ENCODE measurements around the gene LNX1. TPM values are rescaled to one million over a fixed set of nuclear protein-coding genes. Genes with fewer than 3 reads are reported as not detected.

Gene LNX1
- total RNA-seq, 4 donors from 2014 or later, result 4.8 to 12.6 (median 6.6) TPM

GRCh38 chr4:53592122-53592521 is 836 bp upstream of the LNX1 start:
- 71 to 73% methylated on average over 8 of the region's 8 CpGs for WGBS, 2 donors
- Histone ChIP-seq H3K4me3 (no peak overlapping the region), H3K36me3 (no peaks in the 10 kb centered on the region), H3K27ac (no peak overlapping the region), H3K9me3 (no peaks in the 10 kb centered on the region), H3K4me1 (peaks cover 0 to 8% (median 0%) of the 10 kb centered on the region in 4 donors), H3K27me3 (no peaks in the 10 kb centered on the region)
- DNase-seq (ENCODE audit: low spot score in 2 of 2), result no peak
- TF ChIP-seq CTCF (IDR thresholded peaks at IDR 0.05) (no peak), EP300 (IDR thresholded peaks at IDR 0.05) (no peak), POLR2A (IDR thresholded peaks at IDR 0.05) (no peak)

GRCh38 chr4:53590187-53590586 is 1.1 kb downstream of the LNX1 start:
- Histone ChIP-seq H3K4me3 (no peak overlapping the region), H3K27ac (no peak overlapping the region), H3K27me3 (no peaks in the 10 kb centered on the region), H3K9me3 (no peaks in the 10 kb centered on the region), H3K4me1 (peaks cover 0 to 8% (median 0%) of the 10 kb centered on the region in 4 donors), H3K36me3 (no peaks in the 10 kb centered on the region)
- TF ChIP-seq EP300 (IDR thresholded peaks at IDR 0.05) (no peak), CTCF (IDR thresholded peaks at IDR 0.05) (no peak), POLR2A (IDR thresholded peaks at IDR 0.05) (no peak)
- WGBS, 2 donors, result 86 to 87% methylated on average over 2 of the region's 2 CpGs
- no peak for DNase-seq (ENCODE audit: low spot score in 2 of 2)

GRCh38 chr4:53589511-53589910 is 1.8 kb downstream of the LNX1 start:
- DNase-seq (ENCODE audit: low spot score in 2 of 2), result no peak
- Histone ChIP-seq H3K27ac (no peak overlapping the region), H3K4me3 (no peak overlapping the region), H3K9me3 (no peaks in the 10 kb centered on the region), H3K27me3 (no peaks in the 10 kb centered on the region), H3K4me1 (peaks cover 0 to 8% (median 0%) of the 10 kb centered on the region in 4 donors), H3K36me3 (no peaks in the 10 kb centered on the region)
- 93 to 100% methylated on average over 2 of the region's 2 CpGs for WGBS, 2 donors
- TF ChIP-seq EP300 (IDR thresholded peaks at IDR 0.05), result no peak
- TF ChIP-seq POLR2A (IDR thresholded peaks at IDR 0.05), result no peak
- TF ChIP-seq CTCF (IDR thresholded peaks at IDR 0.05), result no peak

- Histone ChIP-seq H3K27ac (no peak overlapping the region), H3K36me3 (no peaks in the 10 kb centered on the region), H3K9me3 (no peaks in the 10 kb centered on the region), H3K4me1 (peaks cover 0 to 3% (median 0%) of the 10 kb centered on the region in 4 donors), H3K4me3 (no peak overlapping the region), H3K27me3 (no peaks in the 10 kb centered on the region)
- TF ChIP-seq CTCF (IDR thresholded peaks at IDR 0.05), result no peak
- 36 to 62% methylated on average over 2 of the region's 2 CpGs for WGBS, 2 donors
- DNase-seq (ENCODE audit: low spot score in 2 of 2), result no peak
Measured at GRCh38 chr4:53587135-53587534, 4.2 kb downstream of the LNX1 start.

- TF ChIP-seq EP300 (IDR thresholded peaks at IDR 0.05) (no peak), CTCF (IDR thresholded peaks at IDR 0.05) (no peak), POLR2A (IDR thresholded peaks at IDR 0.05) (no peak)
- H3K27ac ChIP-seq, result no peak overlapping the region
- 38 to 48% methylated on average over 6 of the region's 6 CpGs for WGBS, 2 donors
Measured at GRCh38 chr4:53586121-53586816, 5.0 kb downstream of the LNX1 start.

More at GRCh38 chr4:53586121-53586816, 5.0 kb downstream of the LNX1 start:
- no peaks in the 10 kb centered on the region for H3K9me3 ChIP-seq
- no peak overlapping the region for H3K4me3 ChIP-seq
- H3K36me3 ChIP-seq, result no peaks in the 10 kb centered on the region
- DNase-seq (ENCODE audit: low spot score in 2 of 2), result no peak
- H3K27me3 ChIP-seq, result no peaks in the 10 kb centered on the region
- H3K4me1 ChIP-seq, result peaks cover 0 to 3% (median 0%) of the 10 kb centered on the region in 4 donors

Data from tibial nerve (tissue), 4 donors.